GM12878 (cell line): ENCODE data around the gene ABHD2. TPM values are rescaled to one million over a fixed set of nuclear protein-coding genes. Genes with fewer than 3 reads are reported as not detected.

Experiments
- ATAC-seq: fragments of 200-7000 bp; cut with Tn5 transposase; 3 replicates; pipeline ENCODE4 v1.9.1; 2020; ENCODE audit warnings: mild to moderate bottlenecking, moderate library complexity
- BruUV-seq: library from RNA; stranded (reverse); fragments of 400-500 nt; replicated peaks from 2 replicates; lab custom pipeline; 2021; lab: Mats Ljungman, UMichigan
- CTCF ChIA-PET: fragments of 300-600 bp; sonication (Branson Sonifier 250); formaldehyde crosslinking; extraction: SDS; loops from one replicate; lab custom pipeline; 2021; ENCODE audit warnings: inconsistent platforms; lab: Yijun Ruan, JAX
- POLR2A ChIA-PET: fragments of 350-600 bp; formaldehyde crosslinking; extraction: SDS; loops from one replicate; lab custom pipeline; 2021; ENCODE audit warnings: inconsistent platforms; lab: Charles Lee
- RAD21 ChIA-PET: fragments of 300-600 bp; sonication (Branson Sonifier 250); formaldehyde crosslinking; loops from one replicate; lab custom pipeline; 2023; ENCODE audit warnings: antibody characterized with exemption; ENCODE audit not compliant: unreplicated experiment; lab: Charles Lee
- SMC1A ChIA-PET: fragments of 300-600 bp; sonication (Branson Sonifier 250); formaldehyde crosslinking; loops from one replicate; lab custom pipeline; 2023; ENCODE audit not compliant: unreplicated experiment, uncharacterized antibody; lab: Charles Lee
- DNase-seq: peaks from one replicate; pipeline ENCODE4 v3.0.0-alpha.2; 2011; ENCODE audit warnings: low read depth, low spot score
- FAIRE-seq: peaks from 3 replicates; lab custom pipeline; 2011; peaks lifted over from hg19 to GRCh38; lab: Jason Lieb, UNC
- H2AFZ ChIP-seq: 2 replicates; pipeline ENCODE4 v1.6.0; 2011; ENCODE audit warnings: low read depth, low read length, control low read depth; ENCODE audit not compliant: control insufficient read depth
- H3K27ac ChIP-seq: 2 replicates; pipeline ENCODE4 v1.5.1; 2011; ENCODE audit warnings: control low read depth; ENCODE audit not compliant: control insufficient read depth, insufficient read depth
- H3K27me3 ChIP-seq, 2 experiments: replicated peaks in 1 of 2; 2 replicates each; pipeline versions ENCODE4 v1.6.0 to v1.6.1; 2011; ENCODE audit warnings: low read length in 1 of 2; ENCODE audit not compliant: control insufficient read depth in 2 of 2, insufficient read depth in 2 of 2
- H3K36me3 ChIP-seq, 2 experiments: 2 replicates each; pipeline ENCODE4 v1.5.1; 2011; ENCODE audit warnings: low read length in 1 of 2; ENCODE audit not compliant: control insufficient read depth in 2 of 2, insufficient read depth in 2 of 2
- H3K4me1 ChIP-seq: 2 replicates; pipeline ENCODE4 v1.6.1; 2011; ENCODE audit warnings: mild to moderate bottlenecking, low read length, moderate library complexity, mixed read lengths; ENCODE audit not compliant: control insufficient read depth, insufficient read depth
- H3K4me2 ChIP-seq: 2 replicates; pipeline ENCODE4 v1.6.0; 2011; ENCODE audit warnings: control low read depth; ENCODE audit not compliant: control insufficient read depth, insufficient read depth
- H3K4me3 ChIP-seq: fragments of 200-600 bp; sonication (generic); 2 replicates; pipeline ENCODE4 v1.5.1; 2016
- H3K79me2 ChIP-seq: 2 replicates; pipeline ENCODE4 v1.6.0; 2011; ENCODE audit warnings: low read length; ENCODE audit not compliant: control insufficient read depth, insufficient read depth
- H3K9ac ChIP-seq: 2 replicates; pipeline ENCODE4 v1.8.0; 2011; ENCODE audit warnings: low read length, control low read depth, mixed read lengths; ENCODE audit not compliant: control insufficient read depth, insufficient read depth
- H3K9me3 ChIP-seq: replicated peaks from 3 replicates; pipeline ENCODE4 v1.5.1; 2011; ENCODE audit warnings: mild to moderate bottlenecking, low read length; ENCODE audit not compliant: control insufficient read depth, insufficient read depth
- H4K20me1 ChIP-seq: 2 replicates; pipeline ENCODE4 v1.6.0; 2011; ENCODE audit not compliant: control insufficient read depth, insufficient read depth
- ATF3 ChIP-seq: IDR thresholded peaks from 2 replicates; pipeline ENCODE4 v1.6.1; 2011; ENCODE audit warnings: low read depth, mild to moderate bottlenecking, low read length, moderate library complexity, borderline replicate concordance; ENCODE audit errors: extremely low read depth
- CHD1 ChIP-seq: IDR thresholded peaks from 2 replicates; pipeline ENCODE4 v1.6.1; 2012; ENCODE audit warnings: low read depth, low read length, improper control_type of control experiment
- GATAD2B ChIP-seq: fragments of 450-650 bp; conservative IDR thresholded peaks from 2 replicates; pipeline ENCODE4 v1.6.1; 2017; ENCODE audit warnings: low read depth, mild to moderate bottlenecking, moderate library complexity
- IKZF1 ChIP-seq: fragments of 450-650 bp; conservative IDR thresholded peaks from 2 replicates; pipeline ENCODE4 v1.6.1; 2017; ENCODE audit warnings: antibody characterized with exemption, mild to moderate bottlenecking
- REST ChIP-seq: IDR thresholded peaks from 2 replicates; pipeline ENCODE4 v1.6.1; 2012; ENCODE audit warnings: mild to moderate bottlenecking, low read depth, low read length
- YY1 ChIP-seq: IDR thresholded peaks from 2 replicates; pipeline ENCODE4 v1.6.1; 2011; ENCODE audit warnings: low read depth, mild to moderate bottlenecking, low read length
- WGBS: methylation state at CpG from one replicate; pipeline ENCODE4 v1.1.6; 2016; ENCODE audit warnings: low lambda C conversion rate; ENCODE audit not compliant: insufficient replicate concordance, insufficient coverage; ENCODE audit errors: missing lambda C conversion rate; 5-methylcytosine and 5-hydroxymethylcytosine counted together
- in situ Hi-C: fragments of 300-500 bp; cut with MboI; formaldehyde crosslinking; loops from 9 replicates; pipeline ENCODE4 v1.14.3; 2018; ENCODE audit warnings: mixed read lengths
- intact Hi-C: fragments of 100-400 bp; cut with micrococcal nuclease; formaldehyde crosslinking; loops from one replicate; pipeline ENCODE4 v1.14.2; 2022; ENCODE audit not compliant: unreplicated experiment
- polyA plus RNA-seq, 11 experiments: library from polyadenylated mRNA; depleted of rRNA in 4 of 11; unstranded in 6 of 11; stranded (reverse) in 5 of 11; fragments of >200 nt; fragmentation: Nextera tagmentation in 4 of 11; fragmentation: Illumina TruSeq in 1 of 11; extraction: Ambion mirVana in 4 of 11; extraction: Trizol in 1 of 11; gene quantifications; 1 replicate in 1 of 11; 2 replicates in 10 of 11; pipeline versions ENCODE4 v1.2.1 to v1.2.3, GENCODE V29; 2011 to 2016; ENCODE audit warnings: inconsistent platforms in 2 of 11, missing spikeins in 2 of 11, low read depth in 1 of 11
- total RNA-seq, 4 experiments: library from RNA; depleted of rRNA in 3 of 4; stranded (reverse); fragments of >200 nt in 3 of 4; fragmentation: Illumina TruSeq in 1 of 4; extraction: Trizol in 1 of 4; gene quantifications; 2 replicates each; pipeline versions ENCODE4 v1.2.1 to v1.2.3, GENCODE V29; 2013 to 2021

Gene ABHD2
- total and polyA plus RNA-seq, 10 of the 15 experiments (the other 5 are each of a cell fraction or from before 2014, with no cell fraction given), result 1.2 to 33.6 (median 20.4) TPM

- peak overlapping the region; percentile 34 for H3K27ac ChIP-seq
- ATAC-seq, result peak; percentile 22
- in situ Hi-C loops (no loop called here), intact Hi-C loops (no loop called here)
- ChIA-PET CTCF (interaction anchor here (0.7 to 9.5 kb wide), 13 partner anchors 11 to 184 kb away, joined by 3 to 147 read pairs (median 6); no protein-coding TSS in a partner anchor), RAD21 (interaction anchor here (0.8 to 7.7 kb wide), 19 partner anchors 11 to 246 kb away, joined by 3 to 77 read pairs (median 5); partner anchors contain the start of gene POLG), SMC1A (interaction anchor here (0.6 to 9.8 kb wide), 16 partner anchors 12 to 270 kb away, joined by 3 to 123 read pairs (median 4); no protein-coding TSS in a partner anchor), POLR2A (interaction anchor here (0.6 to 7.2 kb wide), 15 partner anchors 11 to 487 kb away, joined by 3 to 122 read pairs (median 5); partner anchors contain the start of gene TICRR)
- peak overlapping the region; percentile 86 for H3K4me2 ChIP-seq
- BruUV-seq, result no TSS peak
- no peaks in the 10 kb centered on the region for H3K9me3 ChIP-seq
- peaks cover 31% of the 10 kb centered on the region for H3K79me2 ChIP-seq
- no peak for DNase-seq
- H3K4me3 ChIP-seq, result peak overlapping the region; percentile 88
- no peaks in the 10 kb centered on the region for H3K27me3 ChIP-seq
- no peak for FAIRE-seq
- no peaks in the 10 kb centered on the region for H4K20me1 ChIP-seq
- no peaks in the 10 kb centered on the region; the same call in 1 of the 2 replicates for H3K4me1 ChIP-seq
- H3K36me3 ChIP-seq, result no peaks in the 10 kb centered on the region; a peak in 1 of 4 replicates
- H2AFZ ChIP-seq, result peak overlapping the region; percentile 6
- 7% methylated on average over 44 of the region's 44 CpGs for WGBS
- H3K9ac ChIP-seq, result peak overlapping the region; percentile 58
- no peak for TF ChIP-seq ATF3
- TF ChIP-seq REST, result peak; percentile 64; the same call in 1 of the 2 replicates
- TF ChIP-seq GATAD2B, result peak; percentile 10; the same call in 1 of the 2 replicates
- TF ChIP-seq YY1, result no peak
- no peak for TF ChIP-seq CHD1
- TF ChIP-seq IKZF1, result peak; percentile 8; the same call in 1 of the 2 replicates
Observed at GRCh38 chr15:89088605-89089315, 504 bp downstream of the ABHD2 start.
